Sigmoid colon (tissue), 7 donors: ENCODE measurements around the gene MED26. TPM values are rescaled to one million over a fixed set of nuclear protein-coding genes. Genes with fewer than 3 reads are reported as not detected.

Experiments
- DNase-seq: peaks from one replicate; pipeline ENCODE4 v3.0.0-alpha.2; 2019
- H3K27ac ChIP-seq, 4 donors: fragments of 200-600 bp; sonication (generic); one replicate each; pipeline ENCODE4 v1.5.1; 2016 to 2019; ENCODE audit warnings: mild to moderate bottlenecking in 1 of 4
- H3K27me3 ChIP-seq, 3 donors: fragments of 200-600 bp; sonication (generic); one replicate each; pipeline ENCODE4 v1.5.1; 2019; ENCODE audit warnings: mild to moderate bottlenecking in 1 of 3
- H3K36me3 ChIP-seq, 4 donors: fragments of 200-600 bp; sonication (generic); one replicate each; pipeline ENCODE4 v1.5.1; 2016 to 2019
- H3K4me1 ChIP-seq, 4 donors: fragments of 200-600 bp; sonication (generic); one replicate each; pipeline ENCODE4 v1.5.1; 2017 to 2019
- H3K4me3 ChIP-seq, 4 donors: fragments of 200-600 bp; sonication (generic); one replicate each; pipeline ENCODE4 v1.5.1; 2017 to 2019; ENCODE audit warnings: mild to moderate bottlenecking in 2 of 4, moderate library complexity in 1 of 4
- H3K9me3 ChIP-seq, 4 donors: fragments of 200-600 bp in 3 of 4; sonication (generic) in 3 of 4; one replicate each; pipeline versions ENCODE4 v1.5.1 to v1.6.1; 2013 to 2019
- EP300 ChIP-seq, 4 donors: sonication (generic); formaldehyde crosslinking; IDR thresholded peaks; one replicate each; pipeline ENCODE4 v1.6.1; 2017; ENCODE audit warnings: antibody characterized with exemption in 4 of 4
- POLR2A ChIP-seq, 2 donors: fragments of 450-650 bp; IDR thresholded peaks; one replicate each; pipeline ENCODE4 v1.6.1; 2016; ENCODE audit warnings: antibody characterized with exemption in 2 of 2, mild to moderate bottlenecking in 2 of 2, moderate library complexity in 2 of 2
- POLR2AphosphoS5 ChIP-seq, 4 donors: sonication (generic); formaldehyde crosslinking; IDR thresholded peaks; one replicate each; pipeline ENCODE4 v1.6.1; 2017; ENCODE audit warnings: antibody characterized with exemption in 4 of 4
- WGBS, 2 donors: extraction: QIAGEN DNeasy Blood & Tissue Kit; methylation state at CpG; one replicate each; pipeline ENCODE4 v1.1.7; 2013; 5-methylcytosine and 5-hydroxymethylcytosine counted together
- intact Hi-C: fragments of 100-400 bp; cut with DNase I; formaldehyde crosslinking; loops from one replicate; pipeline ENCODE4 v1.15.1; 2023
- polyA plus RNA-seq, 3 donors: library from polyadenylated mRNA; stranded (reverse); fragments of 200-250 nt; gene quantifications; one replicate each; pipeline ENCODE4 v1.2.3, GENCODE V29; 2013
- total RNA-seq, 4 donors: library from RNA; depleted of rRNA; stranded (reverse); fragments of >200 nt; gene quantifications; one replicate each; pipeline ENCODE4 v1.1.0, GENCODE V29; 2016
- TF ChIP-seq, protein P1 (sequence below), 4 experiments: fragments of 450-650 bp in 3 of 4; fragments of 200-600 bp in 1 of 4; IDR thresholded peaks; one replicate each; pipeline ENCODE4 v1.5.1; 2016 to 2019; ENCODE audit warnings: antibody characterized with exemption in 4 of 4, mild to moderate bottlenecking in 3 of 4, moderate library complexity in 2 of 4
- donor health status: healthy with polysubstance abuse.
- donor health status: Bipolar disorder and iron deficiency.
- donor health status: healthy.

MED26 gene
- total and polyA plus RNA-seq, 7 donors, result 3.0 to 7.9 (median 5.4) TPM

GRCh38 chr19:16613841-16614240, 14.2 kb downstream of the MED26 start:
- H3K9me3 ChIP-seq, result no peaks in the 10 kb centered on the region
- H3K27ac ChIP-seq, result peak overlapping the region in 1 of 4 donors; percentile 61
- 89 to 95% methylated on average over 2 of the region's 2 CpGs for WGBS, 2 donors
- H3K27me3 ChIP-seq, result no peaks in the 10 kb centered on the region
- intact Hi-C loops, result no loop called here
- H3K4me3 ChIP-seq, result no peak overlapping the region
- H3K4me1 ChIP-seq, result peaks cover 0 to 75% (median 42%) of the 10 kb centered on the region in 4 donors
- H3K36me3 ChIP-seq, result no peaks in the 10 kb centered on the region
- DNase-seq, result no peak
- no peak for TF ChIP-seq POLR2A (IDR thresholded peaks at IDR 0.05)
- TF ChIP-seq, protein P1, sequence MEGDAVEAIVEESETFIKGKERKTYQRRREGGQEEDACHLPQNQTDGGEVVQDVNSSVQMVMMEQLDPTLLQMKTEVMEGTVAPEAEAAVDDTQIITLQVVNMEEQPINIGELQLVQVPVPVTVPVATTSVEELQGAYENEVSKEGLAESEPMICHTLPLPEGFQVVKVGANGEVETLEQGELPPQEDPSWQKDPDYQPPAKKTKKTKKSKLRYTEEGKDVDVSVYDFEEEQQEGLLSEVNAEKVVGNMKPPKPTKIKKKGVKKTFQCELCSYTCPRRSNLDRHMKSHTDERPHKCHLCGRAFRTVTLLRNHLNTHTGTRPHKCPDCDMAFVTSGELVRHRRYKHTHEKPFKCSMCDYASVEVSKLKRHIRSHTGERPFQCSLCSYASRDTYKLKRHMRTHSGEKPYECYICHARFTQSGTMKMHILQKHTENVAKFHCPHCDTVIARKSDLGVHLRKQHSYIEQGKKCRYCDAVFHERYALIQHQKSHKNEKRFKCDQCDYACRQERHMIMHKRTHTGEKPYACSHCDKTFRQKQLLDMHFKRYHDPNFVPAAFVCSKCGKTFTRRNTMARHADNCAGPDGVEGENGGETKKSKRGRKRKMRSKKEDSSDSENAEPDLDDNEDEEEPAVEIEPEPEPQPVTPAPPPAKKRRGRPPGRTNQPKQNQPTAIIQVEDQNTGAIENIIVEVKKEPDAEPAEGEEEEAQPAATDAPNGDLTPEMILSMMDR (IDR thresholded peaks at IDR 0.05), result no peak
- TF ChIP-seq EP300 (IDR thresholded peaks at IDR 0.05), result no peak
- no peak for TF ChIP-seq POLR2AphosphoS5 (IDR thresholded peaks at IDR 0.05)

GRCh38 chr19:16612636-16613035, 15.4 kb downstream of the MED26 start:
- 58 to 78% methylated on average over 3 of the region's 3 CpGs for WGBS, 2 donors

GRCh38 chr19:16611121-16611520, 16.9 kb downstream of the MED26 start:
- no peak for DNase-seq
- Histone ChIP-seq H3K9me3 (no peaks in the 10 kb centered on the region), H3K4me1 (peaks cover 0 to 85% (median 59%) of the 10 kb centered on the region in 4 donors), H3K4me3 (no peak overlapping the region), H3K27ac (peak overlapping the region in 2 of 4 donors; percentile 53 to 61), H3K27me3 (no peaks in the 10 kb centered on the region), H3K36me3 (no peaks in the 10 kb centered on the region)
- TF ChIP-seq EP300 (IDR thresholded peaks at IDR 0.05) (no peak), POLR2A (IDR thresholded peaks at IDR 0.05) (no peak), POLR2AphosphoS5 (IDR thresholded peaks at IDR 0.05) (no peak)
- TF ChIP-seq, protein P1 (IDR thresholded peaks at IDR 0.05), result no peak
- intact Hi-C loops, result no loop called here
- WGBS, 2 donors, result 95% methylated on average over 6 of the region's 6 CpGs

More at GRCh38 chr19:16612636-16613035, 15.4 kb downstream of the MED26 start:
- Histone ChIP-seq H3K4me3 (no peak overlapping the region), H3K27ac (peak overlapping the region; percentile 18 to 61 (median 52)), H3K4me1 (peaks cover 0 to 75% (median 46%) of the 10 kb centered on the region in 4 donors), H3K27me3 (no peaks in the 10 kb centered on the region), H3K9me3 (no peaks in the 10 kb centered on the region), H3K36me3 (no peaks in the 10 kb centered on the region)
- no peak for DNase-seq
- TF ChIP-seq POLR2A (IDR thresholded peaks at IDR 0.05), result no peak
- peak in 1 of 4 donors; percentile 32 for TF ChIP-seq POLR2AphosphoS5 (IDR thresholded peaks at IDR 0.05)
- intact Hi-C loops, result no loop called here

- no peaks in the 10 kb centered on the region for H3K36me3 ChIP-seq
- H3K4me3 ChIP-seq, result no peak overlapping the region
- intact Hi-C loops, result loop anchor here (5.0 kb wide), 1 partner anchor 37 kb away; the partner anchor contains the start of gene SLC35E1
- DNase-seq, result no peak
- H3K9me3 ChIP-seq, result no peaks in the 10 kb centered on the region
- H3K27ac ChIP-seq, result peak overlapping the region in 2 of 4 donors; percentile 89
- TF ChIP-seq POLR2AphosphoS5 (IDR thresholded peaks at IDR 0.05), result no peak
- no peak for TF ChIP-seq POLR2A (IDR thresholded peaks at IDR 0.05)
- no peak for TF ChIP-seq EP300 (IDR thresholded peaks at IDR 0.05)
- TF ChIP-seq, protein P1 (IDR thresholded peaks at IDR 0.05), result no peak
- H3K4me1 ChIP-seq, result peaks cover 0 to 94% (median 69%) of the 10 kb centered on the region in 4 donors
- WGBS, 2 donors, result 27 to 57% methylated on average over 5 of the region's 5 CpGs
- no peaks in the 10 kb centered on the region for H3K27me3 ChIP-seq
Observed at GRCh38 chr19:16609511-16610200, 18.3 kb downstream of the MED26 start.

DNA sequence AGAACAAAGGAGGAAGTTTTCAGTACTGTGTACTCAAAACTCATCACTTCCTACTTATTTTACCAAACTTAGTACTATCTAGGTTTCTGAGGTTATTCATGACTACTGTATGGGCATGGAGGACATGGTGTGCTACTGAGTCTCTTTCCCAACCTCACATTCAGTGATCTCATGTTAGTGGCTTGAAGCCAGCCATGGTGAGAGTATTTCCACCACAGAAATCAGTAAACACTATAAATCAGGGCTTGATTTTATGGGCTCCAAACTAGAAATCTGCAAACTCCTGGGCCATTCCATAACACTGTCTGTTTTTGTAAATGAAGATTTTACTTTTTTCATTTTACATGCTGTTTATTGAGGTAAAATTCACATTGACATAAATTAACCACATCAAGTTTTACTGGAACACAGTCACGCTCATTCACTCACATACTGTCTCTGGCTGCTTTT, 19.7 kb downstream of the MED26 start:
- DNase-seq, result peak; percentile 93
- TF ChIP-seq POLR2AphosphoS5 (IDR thresholded peaks at IDR 0.05) (peak; percentile 87 to 92 (median 88)), POLR2A (IDR thresholded peaks at IDR 0.05) (no peak), EP300 (IDR thresholded peaks at IDR 0.05) (peak; percentile 80 to 97 (median 88))
- TF ChIP-seq, protein P1 (IDR thresholded peaks at IDR 0.05), result no peak
- Histone ChIP-seq H3K27me3 (no peaks in the 10 kb centered on the region), H3K36me3 (no peaks in the 10 kb centered on the region), H3K9me3 (no peaks in the 10 kb centered on the region), H3K4me3 (no peak overlapping the region), H3K27ac (peak overlapping the region; percentile 73 to 89 (median 85)), H3K4me1 (peaks cover 0 to 80% (median 70%) of the 10 kb centered on the region in 4 donors)
- WGBS, 2 donors, result 42 to 60% methylated on average over 1 of the region's 1 CpG
- intact Hi-C loops, result loop anchor here (5.0 kb wide), 1 partner anchor 36 kb away; the partner anchor contains the start of gene SLC35E1
